K562 (cell line): Measurements from ENCODE around the gene ITPRIPL1. TPM values are rescaled to one million over a fixed set of nuclear protein-coding genes. Genes with fewer than 3 reads are reported as not detected.

Source experiments
- ARID2 ChIP-seq: fragments of 450-650 bp; IDR thresholded peaks from 2 replicates; pipeline ENCODE4 v1.6.1; 2017; ENCODE audit warnings: antibody characterized with exemption, mild to moderate bottlenecking
- BRD4 ChIP-seq: fragments of 200-600 bp; sonication (generic); IDR thresholded peaks from 2 replicates; pipeline ENCODE4 v1.6.1; 2017; ENCODE audit warnings: inconsistent platforms
- ETV5 ChIP-seq: sonication (generic); formaldehyde crosslinking; IDR thresholded peaks from 2 replicates; pipeline ENCODE4 v1.4.0; 2020; ENCODE audit warnings: low read depth, mild to moderate bottlenecking, missing genetic modification reagents
- FUS ChIP-seq: fragments of 200-400 bp; formaldehyde crosslinking; optimal IDR thresholded peaks from 2 replicates; pipeline ENCODE3; 2017; ENCODE audit warnings: low read depth, low read length
- GTF2B ChIP-seq: IDR thresholded peaks from 2 replicates; pipeline ENCODE4 v1.6.1; 2011; ENCODE audit not compliant: insufficient read length; ENCODE audit errors: extremely low read depth
- HLTF ChIP-seq: fragments of 450-650 bp; IDR thresholded peaks from 2 replicates; pipeline ENCODE4 v1.6.1; 2016
- KDM2B ChIP-seq: fragments of 250-450 bp; sonication (Bioruptor Pico); IDR thresholded peaks from 2 replicates; pipeline ENCODE4 v1.8.0; 2021; ENCODE audit warnings: mild to moderate bottlenecking, moderate library complexity
- MCM5 ChIP-seq: fragments of 450-650 bp; IDR thresholded peaks from 2 replicates; pipeline ENCODE4 v1.6.1; 2016; ENCODE audit warnings: low read depth
- NFIX ChIP-seq: fragments of 250-450 bp; sonication (Bioruptor Pico); IDR thresholded peaks from 2 replicates; pipeline ENCODE4 v1.4.0; 2020; ENCODE audit warnings: low read depth, mild to moderate bottlenecking, moderate library complexity
- POLR2AphosphoS2 ChIP-seq: IDR thresholded peaks from 2 replicates; pipeline ENCODE4 v1.6.1; 2012; ENCODE audit warnings: low read length, improper control_type of control experiment
- RBM25 ChIP-seq: fragments of 200-400 bp; formaldehyde crosslinking; IDR thresholded peaks from 2 replicates; pipeline ENCODE4 v1.6.1; 2018; ENCODE audit warnings: low read length, low read depth, moderate library complexity; ENCODE audit not compliant: severe bottlenecking
- TAF15 ChIP-seq: fragments of 200-400 bp; formaldehyde crosslinking; IDR thresholded peaks from 2 replicates; pipeline ENCODE4 v1.6.1; 2017; ENCODE audit warnings: mild to moderate bottlenecking, low read depth, low read length, moderate library complexity
- TCFL5 ChIP-seq: fragments of 250-450 bp; sonication (Bioruptor Pico); conservative IDR thresholded peaks from 2 replicates; pipeline ENCODE4 v1.6.1; 2021; ENCODE audit warnings: mild to moderate bottlenecking, moderate library complexity, matching md5 sums
- ZNF124 ChIP-seq: sonication (generic); formaldehyde crosslinking; IDR thresholded peaks from 2 replicates; pipeline ENCODE4 v1.8.1; 2022; ENCODE audit warnings: missing genetic modification reagents
- ZNF263 ChIP-seq: sonication (generic); formaldehyde crosslinking; IDR thresholded peaks from 2 replicates; pipeline ENCODE4 v1.8.0; 2022; ENCODE audit warnings: mild to moderate bottlenecking, missing genetic modification reagents, borderline replicate concordance
- ZNF41 ChIP-seq: fragments of 250-450 bp; sonication (Bioruptor Pico); conservative IDR thresholded peaks from 2 replicates; pipeline ENCODE4 v1.4.0; 2020; ENCODE audit warnings: mild to moderate bottlenecking
- ZNF644 ChIP-seq: fragments of 200-800 bp; sonication (Bioruptor generic); IDR thresholded peaks from 2 replicates; pipeline ENCODE4 v1.6.1; 2016; ENCODE audit warnings: low read depth, missing genetic modification characterization, missing compliant biosample characterization
- ZZZ3 ChIP-seq: fragments of 450-650 bp; IDR thresholded peaks from 2 replicates; pipeline ENCODE4 v1.6.1; 2016; ENCODE audit warnings: antibody characterized with exemption, mild to moderate bottlenecking, moderate library complexity
- polyA plus RNA-seq, 8 experiments: library from polyadenylated mRNA; depleted of rRNA in 4 of 8; stranded (reverse) in 5 of 8; unstranded in 3 of 8; fragments of >200 nt; fragmentation: Nextera tagmentation in 2 of 8; fragmentation: Illumina TruSeq in 1 of 8; extraction: Ambion mirVana in 2 of 8; extraction: Trizol in 1 of 8; gene quantifications; 2 replicates each; pipeline versions ENCODE4 v1.2.1 to v1.2.3, GENCODE V29; 2011 to 2014; ENCODE audit warnings: inconsistent platforms in 1 of 8, missing spikeins in 1 of 8
- total RNA-seq, 7 experiments: library from RNA; depleted of rRNA in 6 of 7; stranded (reverse); fragments of >200 nt in 6 of 7; fragmentation: Illumina TruSeq in 2 of 7; extraction: Trizol in 2 of 7; gene quantifications; 2 replicates each; pipeline versions ENCODE4 v1.2.1 to v1.2.3, GENCODE V29; 2011 to 2021; ENCODE audit warnings: low replicate concordance in 1 of 7
- TF ChIP-seq, protein P1 (sequence below): fragments of 450-650 bp; IDR thresholded peaks from 2 replicates; pipeline ENCODE4 v1.6.1; 2017; ENCODE audit warnings: mild to moderate bottlenecking, moderate library complexity
- TF ChIP-seq, protein P2 (sequence below): fragments of 450-650 bp; IDR thresholded peaks from 2 replicates; pipeline ENCODE4 v1.6.1; 2016; ENCODE audit warnings: low read depth

The ITPRIPL1 gene
- total and polyA plus RNA-seq, 9 of the 15 experiments (the other 6 are each of a cell fraction or from before 2014, with no cell fraction given) = 0.99 to 9.0 (median 6.4) TPM

GRCh38 chr2:96320728-96321622, 4.1 kb upstream of the ITPRIPL1 start (continued):
- TF ChIP-seq MCM5 (no peak), ZZZ3 (no peak), POLR2AphosphoS2 (no peak), ARID2 (no peak), RBM25 (no peak), ZNF41 (CRISPR knock-in tag) (no peak), BRD4 (no peak), KDM2B (CRISPR knock-in tag) (no peak), GTF2B (no peak), ZNF263 (CRISPR knock-in tag) (no peak), ETV5 (CRISPR knock-in tag) (no peak), TAF15 (no peak), TCFL5 (CRISPR knock-in tag) (no peak), HLTF (no peak), ZNF124 (CRISPR knock-in tag) (no peak), ZNF644 (no peak), FUS (no peak), NFIX (CRISPR knock-in tag) (no peak)
- TF ChIP-seq, protein P1, sequence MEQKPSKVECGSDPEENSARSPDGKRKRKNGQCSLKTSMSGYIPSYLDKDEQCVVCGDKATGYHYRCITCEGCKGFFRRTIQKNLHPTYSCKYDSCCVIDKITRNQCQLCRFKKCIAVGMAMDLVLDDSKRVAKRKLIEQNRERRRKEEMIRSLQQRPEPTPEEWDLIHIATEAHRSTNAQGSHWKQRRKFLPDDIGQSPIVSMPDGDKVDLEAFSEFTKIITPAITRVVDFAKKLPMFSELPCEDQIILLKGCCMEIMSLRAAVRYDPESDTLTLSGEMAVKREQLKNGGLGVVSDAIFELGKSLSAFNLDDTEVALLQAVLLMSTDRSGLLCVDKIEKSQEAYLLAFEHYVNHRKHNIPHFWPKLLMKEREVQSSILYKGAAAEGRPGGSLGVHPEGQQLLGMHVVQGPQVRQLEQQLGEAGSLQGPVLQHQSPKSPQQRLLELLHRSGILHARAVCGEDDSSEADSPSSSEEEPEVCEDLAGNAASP = no peak
- TF ChIP-seq, protein P2, sequence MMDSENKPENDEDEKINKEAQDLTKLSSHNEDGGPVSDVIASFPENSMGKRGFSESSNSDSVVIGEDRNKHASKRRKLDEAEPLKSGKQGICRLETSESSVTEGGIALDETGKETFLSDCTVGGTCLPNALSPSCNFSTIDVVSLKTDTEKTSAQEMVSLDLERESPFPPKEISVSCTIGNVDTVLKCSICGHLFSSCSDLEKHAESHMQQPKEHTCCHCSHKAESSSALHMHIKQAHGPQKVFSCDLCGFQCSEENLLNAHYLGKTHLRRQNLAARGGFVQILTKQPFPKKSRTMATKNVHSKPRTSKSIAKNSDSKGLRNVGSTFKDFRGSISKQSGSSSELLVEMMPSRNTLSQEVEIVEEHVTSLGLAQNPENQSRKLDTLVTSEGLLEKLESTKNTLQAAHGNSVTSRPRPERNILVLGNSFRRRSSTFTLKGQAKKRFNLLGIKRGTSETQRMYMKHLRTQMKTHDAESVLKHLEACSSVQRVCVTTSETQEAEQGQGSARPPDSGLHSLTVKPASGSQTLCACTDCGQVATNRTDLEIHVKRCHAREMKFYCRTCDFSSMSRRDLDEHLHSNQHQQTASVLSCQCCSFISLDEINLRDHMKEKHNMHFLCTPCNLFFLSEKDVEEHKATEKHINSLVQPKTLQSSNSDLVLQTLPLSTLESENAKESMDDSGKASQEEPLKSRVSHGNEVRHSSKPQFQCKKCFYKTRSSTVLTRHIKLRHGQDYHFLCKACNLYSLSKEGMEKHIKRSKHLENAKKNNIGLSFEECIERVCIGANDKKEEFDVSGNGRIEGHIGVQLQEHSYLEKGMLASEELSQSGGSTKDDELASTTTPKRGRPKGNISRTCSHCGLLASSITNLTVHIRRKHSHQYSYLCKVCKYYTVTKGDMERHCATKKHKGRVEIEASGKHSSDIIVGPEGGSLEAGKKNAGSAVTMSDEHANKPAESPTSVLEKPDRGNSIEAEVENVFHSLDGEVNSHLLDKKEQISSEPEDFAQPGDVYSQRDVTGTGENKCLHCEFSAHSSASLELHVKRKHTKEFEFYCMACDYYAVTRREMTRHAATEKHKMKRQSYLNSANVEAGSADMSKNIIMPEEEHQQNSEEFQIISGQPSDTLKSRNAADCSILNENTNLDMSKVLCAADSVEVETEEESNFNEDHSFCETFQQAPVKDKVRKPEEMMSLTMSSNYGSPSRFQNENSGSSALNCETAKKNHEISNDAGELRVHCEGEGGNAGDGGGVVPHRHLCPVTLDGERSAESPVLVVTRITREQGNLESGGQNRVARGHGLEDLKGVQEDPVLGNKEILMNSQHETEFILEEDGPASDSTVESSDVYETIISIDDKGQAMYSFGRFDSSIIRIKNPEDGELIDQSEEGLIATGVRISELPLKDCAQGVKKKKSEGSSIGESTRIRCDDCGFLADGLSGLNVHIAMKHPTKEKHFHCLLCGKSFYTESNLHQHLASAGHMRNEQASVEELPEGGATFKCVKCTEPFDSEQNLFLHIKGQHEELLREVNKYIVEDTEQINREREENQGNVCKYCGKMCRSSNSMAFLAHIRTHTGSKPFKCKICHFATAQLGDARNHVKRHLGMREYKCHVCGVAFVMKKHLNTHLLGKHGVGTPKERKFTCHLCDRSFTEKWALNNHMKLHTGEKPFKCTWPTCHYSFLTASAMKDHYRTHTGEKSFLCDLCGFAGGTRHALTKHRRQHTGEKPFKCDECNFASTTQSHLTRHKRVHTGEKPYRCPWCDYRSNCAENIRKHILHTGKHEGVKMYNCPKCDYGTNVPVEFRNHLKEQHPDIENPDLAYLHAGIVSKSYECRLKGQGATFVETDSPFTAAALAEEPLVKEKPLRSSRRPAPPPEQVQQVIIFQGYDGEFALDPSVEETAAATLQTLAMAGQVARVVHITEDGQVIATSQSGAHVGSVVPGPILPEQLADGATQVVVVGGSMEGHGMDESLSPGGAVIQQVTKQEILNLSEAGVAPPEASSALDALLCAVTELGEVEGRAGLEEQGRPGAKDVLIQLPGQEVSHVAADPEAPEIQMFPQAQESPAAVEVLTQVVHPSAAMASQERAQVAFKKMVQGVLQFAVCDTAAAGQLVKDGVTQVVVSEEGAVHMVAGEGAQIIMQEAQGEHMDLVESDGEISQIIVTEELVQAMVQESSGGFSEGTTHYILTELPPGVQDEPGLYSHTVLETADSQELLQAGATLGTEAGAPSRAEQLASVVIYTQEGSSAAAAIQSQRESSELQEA = no peak
